Panc1 (cell line): ENCODE data around the gene OGFOD3.

ENCODE experiments used
- SIN3A ChIP-seq: IDR thresholded peaks from 2 replicates; pipeline ENCODE4 v1.6.1; 2012; ENCODE audit warnings: low read depth, mild to moderate bottlenecking, low read length, moderate library complexity, borderline replicate concordance; ENCODE audit not compliant: insufficient read depth
- TF ChIP-seq, protein P1 (sequence below): fragments of 450-650 bp; IDR thresholded peaks from 2 replicates; pipeline ENCODE4 v1.5.1; 2017; ENCODE audit warnings: mild to moderate bottlenecking

DNA sequence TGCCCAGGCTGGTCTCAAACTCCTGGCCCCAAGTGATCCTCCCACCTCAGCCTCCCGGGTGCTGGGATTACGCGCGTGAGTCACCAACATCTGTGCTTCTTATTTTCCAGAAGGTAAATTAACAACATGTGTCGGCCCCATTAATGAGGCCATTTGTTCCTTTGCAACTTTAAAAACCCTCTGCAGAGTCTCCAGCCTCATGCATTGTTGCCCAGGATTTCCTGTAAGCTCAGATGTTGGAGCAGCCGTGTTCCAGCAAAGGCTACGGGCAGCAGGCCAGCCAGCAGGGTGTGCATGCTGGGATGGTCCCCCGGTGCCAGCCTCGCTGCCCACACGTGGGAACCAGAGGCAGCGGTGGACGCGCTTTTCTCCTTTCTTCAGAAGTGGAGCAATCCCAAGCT is 19.3 kb downstream of the OGFOD3 start:
- TF ChIP-seq, protein P1, sequence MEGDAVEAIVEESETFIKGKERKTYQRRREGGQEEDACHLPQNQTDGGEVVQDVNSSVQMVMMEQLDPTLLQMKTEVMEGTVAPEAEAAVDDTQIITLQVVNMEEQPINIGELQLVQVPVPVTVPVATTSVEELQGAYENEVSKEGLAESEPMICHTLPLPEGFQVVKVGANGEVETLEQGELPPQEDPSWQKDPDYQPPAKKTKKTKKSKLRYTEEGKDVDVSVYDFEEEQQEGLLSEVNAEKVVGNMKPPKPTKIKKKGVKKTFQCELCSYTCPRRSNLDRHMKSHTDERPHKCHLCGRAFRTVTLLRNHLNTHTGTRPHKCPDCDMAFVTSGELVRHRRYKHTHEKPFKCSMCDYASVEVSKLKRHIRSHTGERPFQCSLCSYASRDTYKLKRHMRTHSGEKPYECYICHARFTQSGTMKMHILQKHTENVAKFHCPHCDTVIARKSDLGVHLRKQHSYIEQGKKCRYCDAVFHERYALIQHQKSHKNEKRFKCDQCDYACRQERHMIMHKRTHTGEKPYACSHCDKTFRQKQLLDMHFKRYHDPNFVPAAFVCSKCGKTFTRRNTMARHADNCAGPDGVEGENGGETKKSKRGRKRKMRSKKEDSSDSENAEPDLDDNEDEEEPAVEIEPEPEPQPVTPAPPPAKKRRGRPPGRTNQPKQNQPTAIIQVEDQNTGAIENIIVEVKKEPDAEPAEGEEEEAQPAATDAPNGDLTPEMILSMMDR: no peak
- TF ChIP-seq SIN3A: no peak
